TTC549 (cell line): Measurements from ENCODE around the gene CPHXL2.

Experiments used
- FAIRE-seq: peaks from 2 replicates; lab custom pipeline; 2012; peaks lifted over from hg19 to GRCh38; lab: Jason Lieb, UNC

Gene CPHXL2

DNA sequence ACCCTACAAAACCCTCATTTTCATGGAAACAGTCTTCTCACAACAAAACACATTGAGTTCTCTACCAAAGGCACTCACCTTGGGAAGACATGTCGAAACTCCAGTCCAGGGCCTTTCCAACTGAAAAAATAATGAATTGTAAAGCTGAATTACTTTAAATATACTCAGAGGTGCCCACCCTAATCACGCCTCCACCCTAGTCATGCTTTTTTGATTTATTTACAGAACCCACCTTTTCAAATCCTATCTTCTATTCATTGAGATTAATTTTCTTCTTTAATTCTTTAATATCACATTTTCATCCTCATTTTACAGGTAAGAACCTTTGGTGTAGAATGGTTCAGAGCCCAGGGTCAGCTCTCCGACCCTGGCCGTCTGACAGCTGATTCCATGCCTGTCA, at the start of gene CPHXL2:
Gene CPHXL2, minus strand, starts transcription at position 101 of the 400 bp plus-strand sequence. Its CDS starts 10 bp downstream, at position 91.
- FAIRE-seq, result no peak

DNA sequence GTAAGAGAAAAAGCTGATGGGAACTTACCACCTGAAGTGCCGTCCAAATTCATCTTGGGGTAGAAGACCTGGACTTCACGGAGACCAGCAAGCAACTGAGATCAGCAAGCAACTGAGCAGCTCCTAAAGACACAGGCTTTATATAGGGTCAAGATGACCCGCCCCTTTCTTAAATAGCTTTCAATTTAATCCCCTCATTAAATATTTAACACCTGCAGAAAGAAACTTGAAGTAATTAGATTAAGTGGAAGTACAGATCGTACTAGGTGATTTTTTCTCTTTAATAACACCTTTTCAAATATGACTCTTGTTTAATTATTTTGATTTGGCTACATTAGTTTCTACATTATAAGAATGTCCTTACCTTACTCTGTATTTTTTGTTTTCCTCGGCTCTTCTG, 49.6 kb upstream of the CPHXL2 start, which contains the start of gene CPHXL:
Gene CPHXL, minus strand, starts transcription at position 101 of the 400 bp plus-strand sequence. Its CDS starts 48 bp downstream, at position 53.
- FAIRE-seq, result no peak

DNA sequence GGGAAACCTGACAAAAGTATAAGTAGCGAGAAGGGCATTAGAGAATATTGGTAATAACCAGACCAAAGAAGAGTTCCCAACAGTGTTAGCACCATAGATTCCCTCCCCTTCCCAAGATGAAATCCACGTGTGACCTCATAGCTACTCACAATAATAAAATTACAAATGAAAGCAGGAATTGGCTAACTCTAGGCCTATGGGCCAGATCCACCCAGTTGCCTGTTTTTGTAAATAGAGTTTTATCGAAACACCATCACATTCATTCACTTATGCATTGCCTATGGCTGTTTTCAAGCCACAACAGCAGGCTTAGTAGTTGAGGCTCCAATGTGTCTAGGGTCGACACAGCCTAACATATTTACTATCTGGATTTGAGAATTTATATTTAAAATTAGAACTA, 41.6 kb upstream of the CPHXL2 start:
- FAIRE-seq, result no peak

DNA sequence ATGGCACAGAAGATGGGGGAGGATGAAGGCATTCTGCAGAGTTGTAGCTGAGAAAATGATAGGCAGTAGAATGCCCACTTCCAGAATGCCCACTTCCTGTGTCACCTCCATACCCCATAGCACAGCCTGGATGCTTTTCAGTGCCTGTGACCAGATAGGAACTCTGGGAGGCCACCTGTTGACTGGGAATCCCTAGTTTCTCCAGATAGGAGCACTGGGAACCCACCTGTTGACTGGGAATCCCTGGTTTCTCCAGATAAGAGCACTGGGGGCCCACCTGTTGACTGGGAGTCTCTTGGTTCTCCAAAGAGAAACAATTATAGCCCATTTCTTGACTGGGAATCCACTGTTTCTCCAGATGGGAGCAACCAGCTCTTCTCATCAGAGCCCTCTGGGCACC, 37.9 kb upstream of the CPHXL2 start:
- FAIRE-seq, result no peak

DNA sequence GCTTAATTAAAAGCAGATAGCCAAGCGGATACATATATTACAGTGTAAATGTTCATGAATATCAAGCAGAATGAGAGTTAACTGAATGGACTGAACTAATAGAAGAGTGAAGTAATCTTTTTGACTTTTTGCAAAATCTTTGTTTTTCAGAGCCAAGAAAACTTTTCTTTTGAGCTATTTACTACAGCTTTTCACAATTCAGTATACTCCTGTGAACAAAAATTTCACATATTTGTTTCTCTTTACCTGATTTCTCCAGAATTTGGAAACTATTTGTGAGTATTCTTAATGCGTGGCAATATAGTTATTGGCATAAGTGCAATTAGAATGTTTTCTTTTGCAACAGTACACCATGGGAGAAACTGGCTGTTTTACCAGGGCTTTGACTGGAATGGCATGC, 33.5 kb upstream of the CPHXL2 start:
- no peak for FAIRE-seq

DNA sequence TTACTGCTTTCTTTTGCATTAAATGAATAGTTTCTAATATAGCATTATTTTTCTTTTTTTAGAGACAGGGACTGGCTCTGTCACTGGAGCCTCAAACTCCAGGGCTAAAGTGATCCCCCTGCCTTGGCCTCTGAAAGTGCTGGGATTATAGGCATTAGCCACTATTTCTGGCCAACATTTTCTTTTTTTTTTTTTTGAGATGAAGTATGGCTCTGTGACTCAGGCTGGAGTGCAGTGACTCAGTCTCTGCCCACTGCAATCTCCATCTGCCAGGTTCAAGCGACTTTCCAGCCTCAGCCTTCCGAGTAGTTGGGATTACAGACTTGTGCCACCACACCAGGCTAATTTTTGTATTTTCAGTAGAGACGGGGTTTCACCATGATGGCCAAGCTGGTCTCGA, 26.5 kb upstream of the CPHXL2 start:
- FAIRE-seq, result no peak

DNA sequence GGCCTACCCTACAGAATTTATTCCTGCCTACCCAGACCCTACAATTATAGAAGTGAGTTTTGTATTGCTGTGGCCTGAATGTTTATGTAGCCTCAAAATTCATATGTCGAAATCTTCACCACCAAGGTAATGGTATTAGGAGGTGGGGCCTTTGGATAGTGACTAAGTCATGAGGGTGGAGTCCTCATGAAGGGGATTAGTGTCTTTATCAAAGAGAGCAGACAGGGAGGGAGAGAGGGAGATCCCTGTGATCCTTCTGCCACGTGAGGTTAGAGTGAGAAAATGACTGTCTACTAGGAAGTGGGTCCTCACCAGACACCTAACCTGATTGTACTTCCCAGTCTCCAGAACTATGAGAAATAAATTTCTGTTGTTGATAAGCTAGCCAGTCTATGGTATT, 25.4 kb upstream of the CPHXL2 start:
- no peak for FAIRE-seq

DNA sequence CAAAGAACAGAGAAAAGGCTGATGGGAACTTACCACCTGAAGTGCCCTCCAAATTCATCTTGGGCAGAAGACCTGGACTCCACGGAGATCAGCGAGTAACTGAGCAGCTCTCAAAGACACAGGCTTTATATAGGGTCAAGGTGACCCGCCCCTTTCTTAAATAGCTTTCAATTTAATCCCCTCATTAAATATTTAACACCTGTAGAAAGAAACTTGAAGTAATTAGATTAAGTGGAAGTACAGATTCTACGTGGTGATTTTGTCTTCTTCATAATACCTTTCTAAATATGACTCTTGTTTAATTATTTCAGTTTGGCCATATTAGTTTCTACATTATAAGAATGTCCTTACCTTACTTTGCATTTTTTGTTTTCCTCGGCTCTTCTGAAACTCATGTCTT, 24.6 kb upstream of the CPHXL2 start, which contains the start of gene DUXB:
Gene DUXB, minus strand, starts transcription at position 101 of the 400 bp plus-strand sequence. Its CDS starts 43 bp downstream, at position 58.
- no peak for FAIRE-seq

DNA sequence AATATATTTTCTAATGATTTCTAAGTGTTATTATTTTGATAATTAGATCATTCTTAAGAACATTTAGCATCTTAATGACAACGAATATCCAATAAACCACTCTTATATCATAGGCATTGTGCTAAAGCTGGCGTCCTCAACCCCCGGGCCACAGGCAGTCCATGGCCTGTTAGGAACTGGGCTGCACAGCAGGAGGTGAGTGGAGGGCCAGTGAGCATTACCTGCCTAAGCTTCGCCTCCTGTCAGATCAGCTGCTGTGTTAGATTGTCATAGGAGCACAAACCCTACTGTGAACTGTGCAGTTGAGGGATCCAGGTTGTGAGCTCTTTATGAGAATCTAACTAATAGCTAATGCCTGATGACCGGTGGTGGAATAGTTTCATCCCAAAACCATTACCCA, 20.8 kb upstream of the CPHXL2 start:
- no peak for FAIRE-seq

DNA sequence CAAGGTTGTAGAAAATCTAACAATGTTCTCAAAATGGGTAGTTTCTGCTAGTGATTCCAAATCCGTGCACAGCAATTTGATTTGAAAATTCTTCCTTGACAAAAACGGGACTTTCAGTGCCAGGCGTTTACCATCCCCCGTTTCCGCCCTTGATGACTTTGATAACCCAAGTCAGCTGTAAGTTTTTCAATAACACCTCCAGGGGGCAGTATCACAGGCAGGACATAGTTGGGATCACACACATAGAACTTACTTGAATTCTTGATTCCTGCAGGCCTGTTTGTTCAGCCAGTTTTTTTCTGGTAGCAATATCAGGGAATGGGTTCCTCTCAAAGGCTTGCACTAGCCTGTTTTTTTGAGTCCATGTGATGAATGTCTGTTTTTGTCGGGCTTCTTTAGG, 18.9 kb upstream of the CPHXL2 start:
- no peak for FAIRE-seq

DNA sequence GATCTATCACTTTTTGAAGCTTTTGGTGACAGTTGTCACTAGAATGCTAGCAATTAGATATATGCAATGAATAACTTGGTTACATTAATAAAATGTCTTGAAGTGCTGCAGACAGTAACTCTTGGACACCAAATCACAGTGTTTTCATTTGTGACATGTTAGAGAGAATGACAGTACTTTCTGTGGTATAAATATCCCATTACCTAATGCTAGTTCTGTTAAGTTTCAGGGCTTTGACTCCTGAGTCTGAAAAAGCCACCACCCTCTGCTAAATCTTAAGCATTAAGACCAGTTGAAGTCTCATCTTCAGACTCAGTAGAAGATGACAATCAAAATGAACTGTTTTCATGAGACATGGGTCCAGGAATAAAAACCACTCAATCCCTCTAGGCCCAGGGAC, 10.6 kb upstream of the CPHXL2 start:
- no peak for FAIRE-seq

DNA sequence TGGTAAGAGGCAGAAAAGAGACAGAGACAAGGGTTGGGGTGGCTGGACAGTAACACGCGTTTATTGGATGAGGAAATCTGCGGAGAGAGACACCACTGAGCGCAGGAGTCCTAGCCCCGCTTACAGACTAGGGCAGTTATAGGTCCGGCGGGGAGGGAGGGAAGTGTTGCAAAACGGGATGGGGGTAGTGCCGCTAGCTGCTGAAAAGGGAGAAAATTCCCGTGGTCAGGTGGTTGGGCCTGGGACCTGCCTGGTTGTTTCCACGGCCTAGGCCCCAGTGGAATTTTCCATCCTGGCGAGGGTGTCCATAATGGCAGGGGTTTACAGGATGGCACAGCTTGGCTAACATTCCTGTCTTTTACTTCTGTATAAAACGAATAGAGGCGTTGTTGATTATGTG, 5.5 kb upstream of the CPHXL2 start:
- no peak for FAIRE-seq

DNA sequence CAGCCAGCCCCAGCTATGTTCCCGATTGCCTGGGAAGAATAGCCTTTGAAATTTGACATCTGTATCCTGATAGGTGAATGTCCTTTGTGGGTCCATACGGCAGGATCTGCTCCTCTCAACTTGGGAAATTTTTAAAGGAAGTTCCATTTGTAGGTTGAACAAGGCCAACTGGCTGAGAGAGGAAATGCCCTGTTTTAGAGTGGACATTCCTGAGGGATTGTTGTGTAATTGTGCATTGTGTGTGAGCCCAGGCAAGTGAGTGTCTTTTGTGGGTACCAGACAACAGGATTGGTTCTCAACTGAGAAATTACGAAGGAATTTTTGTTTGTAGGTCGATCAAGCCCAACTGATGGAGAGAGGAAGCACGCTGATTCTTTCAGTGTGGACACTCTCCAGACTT, 2.6 kb upstream of the CPHXL2 start:
- no peak for FAIRE-seq

DNA sequence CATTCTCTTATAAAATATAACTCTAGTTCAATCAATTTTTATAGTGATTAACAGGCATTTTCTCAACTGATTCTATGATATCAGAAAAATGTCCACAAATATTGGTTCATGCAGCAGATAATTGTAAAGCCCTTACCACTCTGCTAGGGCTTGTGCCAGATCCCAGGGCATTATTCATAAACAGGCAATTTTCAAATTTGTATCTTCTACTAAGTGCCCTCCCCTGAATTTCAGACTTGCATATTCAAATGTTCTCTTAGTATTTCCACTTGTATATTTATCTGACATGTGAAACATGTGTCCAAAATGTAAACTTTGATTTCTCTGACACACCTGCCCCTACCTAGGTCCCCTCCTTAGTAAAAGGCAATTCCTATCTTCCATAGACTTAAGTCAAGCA, 9.3 kb downstream of the CPHXL2 start:
- no peak for FAIRE-seq

DNA sequence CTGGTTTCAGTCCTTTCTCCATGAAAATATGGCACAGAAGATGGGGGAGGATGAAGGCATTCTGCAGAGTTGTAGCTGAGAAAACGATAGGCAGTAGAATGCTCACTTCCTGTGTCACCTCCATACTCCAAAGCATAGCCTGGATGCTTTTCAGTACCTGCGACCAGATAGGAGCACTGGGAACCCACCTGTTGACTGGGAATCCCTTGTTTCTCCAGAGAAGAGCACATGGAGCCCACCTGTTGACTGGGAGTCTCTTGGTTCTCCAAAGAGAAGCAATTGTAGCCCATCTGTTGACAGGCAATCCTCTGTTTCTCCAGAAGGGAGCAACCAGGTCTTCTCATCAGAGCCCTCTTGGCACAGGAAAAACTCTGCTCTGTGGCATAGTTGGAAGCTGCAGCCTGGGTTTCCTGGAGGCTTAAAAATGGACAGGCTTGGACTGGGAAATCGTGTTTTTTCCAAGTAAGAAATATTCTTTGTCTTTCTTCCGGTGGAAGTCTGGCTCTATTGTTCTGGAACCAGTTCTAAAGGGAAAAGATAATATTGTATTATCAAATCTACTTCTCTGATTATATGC, 16.0 kb downstream of the CPHXL2 start:
- no peak for FAIRE-seq

DNA sequence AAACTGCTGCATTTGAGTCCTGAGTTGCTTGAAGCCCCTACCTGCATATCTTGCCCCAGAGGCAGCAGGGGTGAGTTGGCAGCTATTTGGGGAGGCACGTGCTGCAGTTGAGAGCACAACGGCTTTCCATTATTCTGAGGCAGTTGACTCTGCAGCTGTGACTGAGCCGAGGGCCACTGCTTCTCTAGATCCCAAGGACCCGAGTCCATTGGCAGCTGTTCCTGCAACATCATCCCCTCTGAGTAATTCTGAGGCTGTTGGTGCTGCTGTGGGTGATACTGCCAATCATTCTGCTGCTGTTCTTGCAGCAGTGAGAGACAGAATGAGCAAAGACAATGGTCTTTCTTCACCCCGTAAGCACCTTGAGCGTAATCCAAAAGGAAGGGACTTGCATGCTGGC, 16.5 kb downstream of the CPHXL2 start:
- FAIRE-seq, result no peak

DNA sequence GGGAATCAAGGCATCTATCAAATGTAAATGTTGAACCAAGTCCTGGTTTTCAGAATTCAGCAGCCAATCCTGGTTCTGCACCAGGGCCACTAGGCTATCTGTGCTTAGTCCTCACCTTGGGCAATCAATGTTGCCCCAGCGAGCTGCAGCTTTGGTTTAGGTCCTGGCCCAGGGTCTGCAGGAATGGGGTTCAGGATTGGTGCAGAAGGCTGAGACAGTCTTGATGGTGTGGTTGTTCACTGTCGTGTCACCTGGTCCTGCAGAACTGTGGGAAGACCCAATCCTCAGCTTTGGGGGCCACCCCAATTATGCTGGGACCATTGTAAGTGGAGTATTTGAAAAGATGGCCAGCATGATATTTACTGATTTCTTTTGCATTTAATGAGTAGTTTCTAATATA, 18.6 kb downstream of the CPHXL2 start:
- no peak for FAIRE-seq

DNA sequence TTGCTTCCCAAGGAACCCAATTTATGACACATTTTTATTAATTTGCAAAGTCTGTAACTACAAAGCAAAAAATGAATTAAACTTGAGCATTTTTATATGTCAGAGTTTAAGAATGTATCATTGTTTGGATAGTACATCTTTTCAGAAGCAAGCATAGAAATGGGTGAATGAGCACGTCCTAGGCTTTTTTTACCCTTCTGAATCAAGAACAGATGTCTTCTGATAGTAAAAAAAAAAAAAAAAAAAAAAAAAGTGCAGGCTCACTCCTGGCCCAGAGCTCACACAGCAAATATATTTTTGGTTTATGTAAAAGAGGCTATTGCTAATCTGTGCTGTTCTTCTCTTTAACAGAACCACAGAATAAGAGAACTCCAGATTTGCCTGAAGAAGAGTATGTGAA, 22.9 kb downstream of the CPHXL2 start:
- no peak for FAIRE-seq

DNA sequence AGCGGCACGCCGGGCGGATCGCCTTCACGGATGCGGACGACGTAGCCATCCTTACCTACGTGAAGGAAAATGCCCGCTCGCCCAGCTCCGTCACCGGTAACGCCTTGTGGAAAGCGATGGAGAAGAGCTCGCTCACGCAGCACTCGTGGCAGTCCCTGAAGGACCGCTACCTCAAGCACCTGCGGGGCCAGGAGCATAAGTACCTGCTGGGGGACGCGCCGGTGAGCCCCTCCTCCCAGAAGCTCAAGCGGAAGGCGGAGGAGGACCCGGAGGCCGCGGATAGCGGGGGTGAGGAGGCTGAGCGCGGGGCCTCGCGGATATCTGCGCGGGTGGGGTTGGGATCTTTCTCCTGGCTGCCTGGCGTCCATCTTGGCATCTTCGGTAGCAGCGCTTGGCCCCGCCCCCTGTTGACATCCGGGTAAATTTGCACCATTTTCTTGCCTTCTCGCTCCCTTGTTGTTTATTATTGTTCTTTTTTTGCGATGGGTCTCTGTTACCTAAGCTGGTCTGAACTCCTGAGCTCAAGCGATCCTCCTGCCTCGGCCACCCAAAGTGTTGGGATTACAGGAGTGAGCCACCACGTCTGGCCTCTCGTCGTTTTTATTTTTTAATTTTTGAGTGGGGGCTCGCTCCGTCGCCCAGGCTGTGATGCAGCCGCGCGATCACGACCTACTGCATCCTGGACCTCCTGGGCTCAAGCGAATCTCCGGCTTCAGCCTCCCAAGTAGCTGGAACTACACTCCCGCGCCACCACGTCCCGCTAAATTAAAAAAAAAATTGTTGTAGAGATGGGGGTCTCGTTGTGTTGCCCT, 28.3 kb downstream of the CPHXL2 start:
- no peak for FAIRE-seq

DNA sequence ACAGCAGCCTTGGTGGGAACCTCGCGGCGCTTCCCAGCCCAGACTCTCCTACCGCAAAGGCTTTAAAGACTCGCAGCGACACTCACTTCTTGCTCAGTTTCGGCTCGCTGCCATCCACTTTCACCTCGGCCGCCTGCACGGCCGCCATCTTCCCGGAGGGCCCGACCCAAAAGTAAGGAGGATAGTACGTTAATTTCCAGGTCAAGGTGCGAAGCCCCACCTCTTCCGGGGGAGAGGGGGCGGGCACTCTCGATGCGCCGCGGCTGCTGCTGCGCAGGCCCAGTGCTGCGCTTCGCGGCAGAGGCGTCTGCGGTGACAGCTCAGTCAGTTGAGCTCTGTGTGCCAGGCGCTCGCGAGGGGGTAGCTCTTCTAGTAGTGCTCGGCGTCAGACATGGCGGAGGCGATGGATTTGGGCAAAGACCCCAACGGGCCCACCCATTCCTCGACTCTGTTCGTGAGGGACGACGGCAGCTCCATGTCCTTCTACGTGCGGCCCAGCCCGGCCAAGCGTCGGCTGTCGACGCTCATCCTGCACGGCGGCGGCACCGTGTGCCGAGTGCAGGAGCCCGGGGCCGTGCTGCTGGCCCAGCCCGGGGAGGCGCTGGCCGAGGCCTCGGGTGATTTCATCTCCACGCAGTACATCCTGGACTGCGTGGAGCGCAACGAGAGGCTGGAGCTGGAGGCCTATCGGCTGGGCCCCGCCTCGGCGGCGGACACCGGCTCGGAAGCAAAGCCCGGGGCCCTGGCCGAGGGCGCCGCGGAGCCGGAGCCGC, 29.1 kb downstream of the CPHXL2 start, which contains the start of the genes KARS1 and TERF2IP:
Gene KARS1, minus strand, starts transcription at position 174 of the 773 bp plus-strand sequence. Its CDS starts 26 bp downstream, at position 148.
Gene TERF2IP, plus strand, starts transcription at position 282 of the 773 bp plus-strand sequence. Its CDS starts 110 bp downstream, at position 392.
- no peak for FAIRE-seq

DNA sequence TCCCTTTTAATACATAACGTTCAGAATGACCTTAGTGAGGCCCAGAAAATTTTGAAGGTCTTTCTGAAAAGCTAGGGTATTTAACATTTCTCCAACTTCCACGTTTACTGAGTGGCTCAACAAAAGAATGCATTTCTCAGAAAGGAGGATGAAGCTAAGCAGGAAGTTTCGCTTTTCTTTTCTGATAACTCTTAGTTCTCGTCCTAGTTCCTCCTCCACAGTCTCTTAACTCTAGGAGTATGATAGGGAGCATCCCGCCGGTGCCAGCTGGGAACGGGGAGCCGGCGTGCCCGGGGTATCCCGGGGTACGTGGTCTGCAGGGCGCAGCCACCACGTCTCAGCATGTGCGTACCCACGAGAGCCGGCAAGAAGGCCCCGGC, 29.7 kb downstream of the CPHXL2 start:
- FAIRE-seq, result no peak

DNA sequence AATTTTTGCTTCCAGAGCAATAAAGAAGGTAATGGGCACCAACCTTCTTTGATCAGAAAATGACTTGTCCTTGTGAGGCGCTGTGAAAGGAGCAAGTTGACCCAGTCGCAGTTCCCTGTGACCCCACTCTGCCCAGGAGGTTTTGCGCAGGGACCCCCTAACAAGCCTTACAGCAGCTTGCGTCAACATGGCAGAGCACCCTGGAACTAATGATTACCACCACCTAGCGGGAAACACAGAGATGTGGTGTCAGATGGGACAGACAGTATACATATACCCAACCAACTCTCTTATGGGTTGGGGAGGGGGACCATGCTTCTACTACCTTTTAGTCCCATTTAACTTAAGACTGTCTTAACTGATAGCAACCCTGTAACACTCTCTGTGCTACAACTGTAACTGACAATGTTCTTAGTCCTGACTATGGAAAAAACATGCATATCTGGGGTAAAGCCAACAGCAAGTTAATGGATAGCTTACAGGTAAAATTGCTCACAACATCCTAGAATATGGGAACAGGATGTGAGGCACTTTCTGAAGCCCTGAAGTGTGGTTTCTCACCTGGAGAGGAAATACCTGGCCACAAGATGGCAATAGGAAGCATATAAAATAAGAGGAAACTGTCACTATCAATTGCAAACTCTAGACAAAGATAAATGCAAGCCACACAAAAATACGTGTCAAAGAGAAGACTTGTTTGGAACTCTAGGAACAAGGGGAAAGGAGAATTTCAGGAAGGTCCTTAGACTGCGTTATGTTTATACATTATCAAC, 32.4 kb downstream of the CPHXL2 start:
- no peak for FAIRE-seq
